Activated T-helper 1 cell treated with anti-CD3 and anti-CD28 coated beads, Interleukin-12 subunit alpha, Interleukin-12 subunit beta, Interleukin-2, Interleukin-4 antibody, amounts not matched to agents 30 ng/mL and 10 ng/mL and 1 ng/mL, durations not matched to agents 14 hours and 24 hours and 36 hours (primary cell): ENCODE data around the gene CDYL. TPM values are rescaled to one million over a fixed set of nuclear protein-coding genes. Genes with fewer than 3 reads are reported as not detected.
"Not testable (repeated sequence)": the region's sequence is repeated elsewhere in the genome, so short reads cannot be mapped to it uniquely, and the experiment has no call there.

Experiments
- DNase-seq: peaks from one replicate; pipeline ENCODE4 v3.0.0; 2021; ENCODE audit warnings: low spot score
- H3K27ac Mint-ChIP-seq: one replicate; pipeline ENCODE4 v1.8.0; 2021; ENCODE audit warnings: mild to moderate bottlenecking, mixed read lengths
- H3K27me3 Mint-ChIP-seq: one replicate; pipeline ENCODE4 v1.8.0; 2022; ENCODE audit warnings: mild to moderate bottlenecking, moderate library complexity, mixed read lengths; ENCODE audit not compliant: insufficient read depth
- H3K36me3 Mint-ChIP-seq: one replicate; pipeline ENCODE4 v1.8.0; 2021; ENCODE audit warnings: low read depth, mixed read lengths
- H3K4me1 Mint-ChIP-seq: one replicate; pipeline ENCODE4 v1.8.0; 2021; ENCODE audit warnings: low read depth, mixed read lengths
- H3K4me3 Mint-ChIP-seq: one replicate; pipeline ENCODE4 v1.8.0; 2021; ENCODE audit warnings: mild to moderate bottlenecking, moderate library complexity, mixed read lengths
- H3K9me3 Mint-ChIP-seq: one replicate; pipeline ENCODE4 v1.8.0; 2021; ENCODE audit warnings: mixed read lengths
- intact Hi-C: fragments of 100-400 bp; cut with micrococcal nuclease; formaldehyde crosslinking; loops from one replicate; pipeline ENCODE4 v1.15.1; 2024
- total RNA-seq: library from RNA; stranded (reverse); gene quantifications from 2 replicates; pipeline ENCODE4 v1.2.3, GENCODE V29; 2022

The CDYL gene
- total RNA-seq, 1 donor from 2014 or later, result 26.8 TPM

DNA sequence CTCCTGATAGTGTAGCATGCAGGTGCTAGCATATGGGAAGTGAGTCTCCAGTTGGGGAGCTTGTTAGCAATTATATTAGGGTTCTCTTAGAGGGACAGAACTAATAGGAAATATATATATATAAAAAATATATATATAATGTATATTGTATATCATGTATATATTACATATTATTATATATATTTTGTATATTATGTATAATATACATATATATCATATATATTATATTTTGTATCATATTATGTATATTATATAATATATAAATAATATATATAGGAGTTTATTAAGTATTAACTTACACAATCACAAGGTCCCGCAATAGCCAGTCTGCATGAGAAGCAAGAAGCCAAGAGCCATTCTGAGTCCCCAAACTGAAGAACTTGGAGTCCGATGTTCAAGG, 84.2 kb downstream of the CDYL start:
- Mint-ChIP-seq H3K27me3 (no peaks in the 10 kb centered on the region), H3K36me3 (peaks cover 4% of the 10 kb centered on the region), H3K27ac (no peak overlapping the region), H3K4me3 (no peak overlapping the region), H3K9me3 (peaks cover 6% of the 10 kb centered on the region), H3K4me1 (peaks cover 28% of the 10 kb centered on the region)
- no peak for DNase-seq
- intact Hi-C loops, result no loop called here

DNA sequence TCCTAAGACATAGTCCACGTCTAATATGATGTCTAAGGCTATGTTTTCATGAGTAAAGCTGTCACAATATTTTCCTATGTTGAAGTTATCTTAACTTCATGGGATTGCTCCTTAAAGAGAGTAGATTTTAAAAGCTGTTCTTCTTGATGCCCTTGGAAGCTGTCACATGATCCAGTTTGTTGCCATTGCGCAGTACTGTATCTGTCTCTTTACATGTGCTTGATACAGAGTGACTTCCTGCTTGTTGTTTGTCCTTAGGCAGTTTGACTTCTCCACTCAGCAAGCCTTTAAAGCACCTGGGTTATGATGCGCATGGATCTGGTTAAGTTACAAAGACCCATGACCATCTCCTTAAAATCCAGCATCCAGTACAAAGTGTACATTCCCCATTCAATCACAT, 85.4 kb downstream of the CDYL start:
- intact Hi-C loops, result no loop called here
- Mint-ChIP-seq H3K27ac (no peak overlapping the region), H3K9me3 (peaks cover 6% of the 10 kb centered on the region), H3K36me3 (peaks cover 4% of the 10 kb centered on the region), H3K27me3 (no peaks in the 10 kb centered on the region), H3K4me3 (no peak overlapping the region), H3K4me1 (peaks cover 16% of the 10 kb centered on the region)
- DNase-seq, result no peak

DNA sequence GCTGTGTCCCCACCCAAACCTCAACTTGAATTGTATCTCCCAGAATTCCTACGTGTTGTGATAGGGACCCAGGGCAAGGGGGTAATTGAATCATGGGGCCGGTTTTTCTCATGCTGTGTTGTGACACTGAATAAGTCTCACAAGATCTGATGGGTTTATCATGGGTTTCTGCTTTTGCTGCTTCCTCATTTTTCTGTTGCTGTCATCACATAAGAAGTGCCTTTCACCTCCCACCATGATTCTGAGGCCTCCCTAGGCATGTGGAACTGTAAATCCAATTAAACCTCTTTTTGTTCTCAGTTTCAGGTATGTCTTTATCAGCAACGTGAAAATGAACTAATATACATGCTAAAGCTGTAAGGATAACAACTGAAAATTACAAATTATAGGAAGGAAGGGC, 88.3 kb downstream of the CDYL start:
- Mint-ChIP-seq H3K36me3 (peaks cover 4% of the 10 kb centered on the region), H3K9me3 (peaks cover 13% of the 10 kb centered on the region)
- intact Hi-C loops, result no loop called here

DNA sequence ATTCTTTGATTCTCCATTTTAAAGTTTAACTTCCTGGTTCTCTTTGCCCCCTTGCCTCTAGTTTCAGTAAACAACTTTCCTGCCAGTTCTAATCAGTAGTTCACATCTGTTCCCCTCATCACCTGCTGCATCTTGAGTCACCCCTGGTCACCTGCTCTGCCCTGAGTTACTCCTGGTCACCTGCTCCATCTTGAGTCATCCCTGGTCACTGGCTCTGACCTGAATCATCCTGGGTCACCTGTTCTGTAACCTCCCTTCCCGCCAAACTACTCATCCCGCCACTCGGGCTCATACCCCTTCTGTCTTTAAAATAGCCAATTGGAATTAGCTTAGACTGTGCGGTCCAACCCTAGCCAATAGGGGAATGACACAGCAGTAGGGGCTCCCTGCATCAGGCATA, 88.8 kb downstream of the CDYL start:
- H3K36me3 Mint-ChIP-seq, DNase-seq, intact Hi-C loops, H3K4me3 Mint-ChIP-seq, H3K4me1 Mint-ChIP-seq, H3K27me3 Mint-ChIP-seq: not testable (repeated sequence)
- H3K9me3 Mint-ChIP-seq, result peaks cover 13% of the 10 kb centered on the region
- peak overlapping the region; percentile 2 for H3K27ac Mint-ChIP-seq

More for the DNA sequence above, 88.3 kb downstream of the CDYL start:
- no peak for DNase-seq
- peaks cover under 1% of the 10 kb centered on the region for H3K4me1 Mint-ChIP-seq
- H3K4me3 Mint-ChIP-seq, result no peak overlapping the region
- H3K27me3 Mint-ChIP-seq, result no peaks in the 10 kb centered on the region
- no peak overlapping the region for H3K27ac Mint-ChIP-seq

DNA sequence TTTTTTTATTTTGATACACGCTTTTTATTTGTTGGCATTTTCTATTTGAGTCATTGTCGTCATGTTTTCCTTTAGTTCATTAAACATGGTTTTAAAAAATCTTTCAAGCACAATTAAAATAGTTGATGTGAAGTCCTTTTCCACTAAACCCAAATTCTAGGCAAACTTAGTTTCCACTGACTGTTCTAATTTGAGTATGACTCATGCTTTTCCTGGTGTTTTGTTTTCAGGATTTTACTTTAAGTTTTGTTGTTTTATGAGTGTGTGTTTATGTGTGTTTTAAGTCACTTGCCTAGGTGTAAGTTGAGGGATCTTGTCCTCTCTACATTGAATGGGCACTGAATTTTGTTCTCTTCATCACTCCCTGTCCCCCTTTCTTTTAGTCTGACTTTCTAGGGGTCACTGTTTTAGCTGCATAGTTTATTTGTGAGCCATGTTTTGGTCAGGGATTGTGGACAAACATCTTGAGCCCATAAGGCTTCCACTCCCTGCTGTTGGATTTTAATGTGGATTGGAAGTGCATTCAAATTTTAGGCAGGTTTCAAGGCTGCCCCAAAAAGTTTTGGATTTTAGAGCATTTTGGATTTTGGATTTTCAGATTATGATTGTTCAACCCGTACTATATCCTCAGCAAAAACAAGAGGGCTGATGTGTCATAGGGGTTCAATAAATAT, 94.8 kb downstream of the CDYL start:
- intact Hi-C loops, result no loop called here
- Mint-ChIP-seq H3K27me3 (no peaks in the 10 kb centered on the region), H3K4me1 (peaks cover 16% of the 10 kb centered on the region), H3K4me3 (no peak overlapping the region), H3K9me3 (peaks cover 6% of the 10 kb centered on the region), H3K27ac (no peak overlapping the region), H3K36me3 (no peaks in the 10 kb centered on the region)
- DNase-seq, result no peak

DNA sequence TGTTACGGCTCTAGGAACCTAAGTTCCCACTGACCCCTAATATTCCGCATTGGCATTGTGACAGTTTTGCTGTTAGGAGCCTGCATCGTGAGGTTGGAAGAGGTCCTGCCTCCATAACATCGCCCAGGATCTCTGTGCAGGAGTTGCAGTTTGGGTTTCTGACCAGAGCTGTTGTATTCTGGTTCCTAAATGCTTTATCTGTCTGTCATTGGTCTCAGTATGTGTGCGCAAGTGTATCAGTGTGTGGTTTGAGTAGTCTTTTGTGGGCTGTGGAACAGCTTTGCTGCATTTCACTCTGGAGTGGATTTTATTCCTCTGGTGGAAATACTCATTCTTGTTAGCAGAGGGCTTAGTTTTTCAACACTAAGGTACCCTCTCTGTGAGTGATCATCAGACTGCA, 95.6 kb downstream of the CDYL start:
- Mint-ChIP-seq H3K9me3 (peaks cover 6% of the 10 kb centered on the region), H3K27ac (no peak overlapping the region), H3K4me1 (peaks cover 16% of the 10 kb centered on the region), H3K27me3 (no peaks in the 10 kb centered on the region), H3K36me3 (no peaks in the 10 kb centered on the region), H3K4me3 (no peak overlapping the region)
- intact Hi-C loops, result no loop called here
- DNase-seq, result no peak

DNA sequence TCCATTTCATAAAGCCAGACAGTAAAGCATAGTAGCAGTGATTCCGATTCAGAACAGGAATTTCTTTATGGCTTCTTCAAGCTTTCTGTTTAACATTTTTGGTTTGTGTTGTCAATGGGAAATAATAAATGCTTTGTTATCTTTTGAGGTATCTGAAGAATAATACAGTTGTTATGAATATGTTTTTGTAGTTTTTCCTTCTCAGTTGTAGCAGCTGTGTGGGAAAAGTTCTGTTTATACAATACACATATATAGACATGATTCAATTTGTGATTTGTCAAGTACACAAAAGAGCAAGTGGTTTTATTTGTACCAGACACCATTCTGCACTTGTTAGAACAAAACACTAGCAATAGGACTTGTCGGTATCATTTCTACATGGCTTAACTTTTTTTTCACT, 96.6 kb downstream of the CDYL start:
- H3K36me3 Mint-ChIP-seq, result no peaks in the 10 kb centered on the region

DNA sequence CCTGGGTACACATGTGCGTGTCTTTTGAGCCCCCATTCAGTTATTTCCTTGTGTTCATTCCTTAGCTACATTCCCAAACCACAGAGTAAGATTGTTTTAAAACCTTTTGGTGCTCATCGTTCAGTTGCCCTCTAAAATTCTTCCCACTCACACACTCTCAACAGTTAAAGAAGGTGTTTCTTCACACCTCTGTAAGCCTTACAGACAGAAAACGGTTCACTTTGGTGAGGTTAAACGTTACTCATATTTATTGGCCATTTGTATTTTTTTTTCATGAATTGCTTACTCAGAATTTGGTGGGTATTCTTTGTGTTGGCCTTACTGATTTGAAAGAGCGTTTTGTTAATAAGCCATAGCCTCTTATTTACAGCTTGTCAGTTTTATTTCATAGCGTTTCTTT, 97.7 kb downstream of the CDYL start:
- Mint-ChIP-seq H3K4me1 (peaks cover 16% of the 10 kb centered on the region), H3K36me3 (no peaks in the 10 kb centered on the region), H3K27ac (no peak overlapping the region), H3K9me3 (no peaks in the 10 kb centered on the region), H3K4me3 (no peak overlapping the region), H3K27me3 (no peaks in the 10 kb centered on the region)
- no peak for DNase-seq
- intact Hi-C loops, result no loop called here

More for the DNA sequence above, 96.6 kb downstream of the CDYL start:
- Mint-ChIP-seq H3K4me3 (no peak overlapping the region), H3K4me1 (peaks cover 16% of the 10 kb centered on the region), H3K27ac (no peak overlapping the region), H3K9me3 (peaks cover 1% of the 10 kb centered on the region), H3K27me3 (no peaks in the 10 kb centered on the region)
- no peak for DNase-seq
- intact Hi-C loops, result no loop called here

DNA sequence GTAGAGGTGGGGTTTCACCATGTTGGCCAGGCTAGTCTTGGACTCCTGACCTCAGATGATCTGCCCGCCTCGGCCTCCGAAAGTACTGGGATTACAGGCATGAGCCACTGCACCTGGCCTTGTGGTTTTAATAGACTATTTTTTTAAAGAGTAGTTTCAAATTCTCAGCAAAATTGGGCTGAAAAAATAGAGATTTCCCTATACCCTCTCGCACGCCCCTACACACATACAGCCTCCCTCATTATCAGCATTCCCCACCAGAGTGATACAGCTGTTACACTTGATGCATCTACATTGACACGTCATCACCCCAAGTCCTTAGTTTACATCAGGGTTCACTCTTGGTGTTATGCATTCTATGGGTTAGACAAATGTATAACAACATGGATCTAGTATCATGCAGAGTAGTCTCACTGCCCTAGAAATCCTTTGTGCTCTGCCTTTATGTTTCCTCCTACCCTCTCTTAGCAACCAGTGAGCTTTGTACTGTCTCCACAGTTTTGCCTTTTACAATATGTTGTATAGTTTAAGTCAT, 103.6 kb downstream of the CDYL start:
- Mint-ChIP-seq H3K36me3 (no peaks in the 10 kb centered on the region), H3K9me3 (no peaks in the 10 kb centered on the region), H3K27ac (no peak overlapping the region), H3K27me3 (no peaks in the 10 kb centered on the region), H3K4me3 (no peak overlapping the region), H3K4me1 (no peaks in the 10 kb centered on the region)
- DNase-seq, result no peak
- intact Hi-C loops, result no loop called here

DNA sequence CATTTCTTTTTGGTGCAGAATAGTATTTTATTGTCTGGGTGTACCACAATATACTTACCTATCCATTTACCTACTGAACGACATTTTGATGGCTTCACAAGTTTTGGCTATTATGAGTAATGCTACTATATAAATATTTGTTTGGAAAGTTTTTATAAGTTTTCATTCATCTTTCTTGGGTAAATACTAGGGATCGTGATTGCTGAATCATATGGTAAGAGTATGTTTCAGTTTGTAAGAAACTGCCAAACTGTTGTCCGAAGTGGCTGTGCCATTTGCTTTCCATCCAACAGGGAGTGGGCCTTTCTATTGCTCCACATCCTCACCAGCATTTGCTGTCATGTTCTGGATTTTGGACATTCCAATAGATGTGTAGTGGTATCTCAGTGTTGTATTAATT, 104.2 kb downstream of the CDYL start:
- intact Hi-C loops, result no loop called here
- Mint-ChIP-seq H3K27ac (no peak overlapping the region), H3K36me3 (no peaks in the 10 kb centered on the region), H3K27me3 (no peaks in the 10 kb centered on the region), H3K9me3 (no peaks in the 10 kb centered on the region), H3K4me3 (no peak overlapping the region), H3K4me1 (no peaks in the 10 kb centered on the region)
- DNase-seq, result no peak

DNA sequence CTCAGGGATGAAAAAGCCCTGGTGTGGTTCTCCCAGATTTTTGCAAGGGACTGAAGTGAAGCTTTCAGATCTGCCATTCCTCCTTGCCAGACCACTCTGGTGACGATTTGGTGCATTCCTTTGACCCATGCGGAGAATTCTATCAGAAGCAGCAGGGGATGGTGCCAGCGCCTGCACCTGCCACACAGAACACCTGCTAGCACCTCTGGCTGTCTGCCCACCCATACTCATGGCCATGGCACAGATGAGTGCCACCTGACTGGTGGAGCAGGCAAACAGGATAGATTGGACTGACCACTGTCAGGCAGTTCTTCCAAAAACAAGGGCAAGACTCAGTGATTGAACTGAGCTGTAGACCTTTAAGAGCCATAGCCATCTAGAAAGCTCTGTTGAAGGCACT, 107.1 kb downstream of the CDYL start:
- Mint-ChIP-seq H3K4me1 (no peaks in the 10 kb centered on the region), H3K27me3 (no peaks in the 10 kb centered on the region), H3K27ac (no peak overlapping the region), H3K9me3 (no peaks in the 10 kb centered on the region), H3K36me3 (no peaks in the 10 kb centered on the region), H3K4me3 (no peak overlapping the region)
- DNase-seq, result no peak
- intact Hi-C loops, result no loop called here

DNA sequence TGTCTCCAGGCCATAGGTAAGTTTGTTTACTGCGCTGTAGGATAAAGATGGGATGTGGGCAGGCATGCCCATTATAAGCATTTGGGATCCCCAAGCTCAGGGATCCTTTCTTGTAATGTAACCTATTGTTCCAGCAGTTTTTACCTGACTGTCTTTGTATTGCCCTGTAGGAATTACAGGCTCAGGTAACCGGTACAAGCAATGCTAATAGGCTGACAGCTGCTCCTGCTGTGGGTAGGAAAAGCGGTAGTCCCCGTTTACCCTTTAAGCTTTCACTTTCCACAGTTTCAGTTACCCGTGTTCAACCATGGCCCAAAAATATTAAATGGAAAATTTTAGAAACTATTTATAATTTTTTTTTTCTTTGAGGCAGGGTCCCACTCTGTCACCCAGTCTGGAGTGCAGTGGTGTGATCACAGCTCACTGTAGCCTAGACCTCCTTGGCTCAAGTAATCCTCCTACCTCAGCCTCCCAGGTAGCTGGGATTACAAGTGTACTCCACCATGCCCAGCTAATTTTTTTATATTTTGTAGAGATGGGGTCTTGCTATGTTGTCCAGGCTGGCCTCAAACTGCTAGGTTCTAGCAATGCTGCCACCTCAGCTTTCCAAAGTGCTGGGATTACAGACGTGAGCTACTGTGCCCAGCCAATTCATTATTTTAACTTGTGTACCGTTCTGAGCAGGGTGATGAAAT, 108.6 kb downstream of the CDYL start:
- Mint-ChIP-seq H3K4me3 (no peak overlapping the region), H3K27ac (no peak overlapping the region), H3K36me3 (no peaks in the 10 kb centered on the region), H3K9me3 (no peaks in the 10 kb centered on the region), H3K27me3 (no peaks in the 10 kb centered on the region), H3K4me1 (no peaks in the 10 kb centered on the region)
- DNase-seq, result no peak
- intact Hi-C loops, result no loop called here

DNA sequence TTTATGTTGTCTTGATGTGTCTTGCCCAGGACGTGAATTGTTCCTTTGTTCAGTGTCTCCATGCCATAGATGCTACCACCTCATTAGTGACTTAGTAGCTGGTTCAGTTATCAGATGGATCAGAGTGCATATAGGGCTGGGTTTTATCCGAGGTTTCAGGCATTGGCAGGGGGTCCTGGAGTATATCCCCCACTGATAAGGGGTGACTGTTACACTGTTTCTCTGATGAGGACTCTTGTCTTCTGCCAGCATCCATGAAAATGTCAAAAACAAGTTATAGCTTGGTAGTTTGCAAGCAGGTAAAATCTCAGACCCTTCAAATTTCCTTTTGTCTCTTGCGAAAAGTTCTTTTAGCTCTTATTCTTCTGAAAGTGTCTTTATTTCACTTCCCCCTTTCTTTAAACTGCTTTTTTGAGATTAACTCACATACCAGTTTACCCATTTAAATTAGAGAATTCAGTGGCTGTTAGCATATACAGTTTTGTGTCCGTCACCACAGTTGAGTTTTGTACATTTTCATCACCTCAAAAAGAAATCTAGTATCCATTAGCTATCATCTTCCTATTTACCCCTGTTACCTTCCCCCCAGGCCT, 109.2 kb downstream of the CDYL start:
- DNase-seq, result no peak
- no peaks in the 10 kb centered on the region for H3K27me3 Mint-ChIP-seq
- no peaks in the 10 kb centered on the region for H3K36me3 Mint-ChIP-seq
- intact Hi-C loops, result no loop called here
- H3K9me3 Mint-ChIP-seq, result no peaks in the 10 kb centered on the region
- H3K4me1 Mint-ChIP-seq, result no peaks in the 10 kb centered on the region
- H3K27ac Mint-ChIP-seq, result no peak overlapping the region
- H3K4me3 Mint-ChIP-seq, result no peak overlapping the region
